AG08396 (cell line): ENCODE results near the gene RXRA.

Source experiments
- DNase-seq: peaks from one replicate; pipeline ENCODE4 v3.0.0; 2012; ENCODE audit warnings: low spot score, mixed read lengths

RXRA gene

DNA sequence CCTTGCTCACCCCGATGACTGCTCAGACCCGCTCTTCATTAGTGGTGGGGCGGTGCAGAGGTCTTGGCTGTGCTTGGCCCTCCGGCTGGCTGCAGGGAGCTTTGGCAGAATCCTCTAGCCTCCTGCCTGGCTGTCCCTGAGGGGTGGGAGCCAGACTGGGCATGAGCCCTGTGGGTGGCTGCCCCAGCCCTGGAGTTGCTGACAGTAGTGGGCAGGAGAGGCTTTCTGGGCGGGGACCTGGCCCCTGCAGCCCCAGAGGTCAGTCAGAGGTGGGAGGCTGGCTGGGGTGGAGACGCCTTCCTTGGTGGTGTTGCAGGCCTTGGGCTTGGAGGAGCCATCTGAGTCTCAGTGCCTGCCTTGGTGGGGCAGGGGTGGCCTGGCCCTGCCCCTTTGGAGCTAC is 146.0 kb downstream of the RXRA start:
- no peak for DNase-seq

DNA sequence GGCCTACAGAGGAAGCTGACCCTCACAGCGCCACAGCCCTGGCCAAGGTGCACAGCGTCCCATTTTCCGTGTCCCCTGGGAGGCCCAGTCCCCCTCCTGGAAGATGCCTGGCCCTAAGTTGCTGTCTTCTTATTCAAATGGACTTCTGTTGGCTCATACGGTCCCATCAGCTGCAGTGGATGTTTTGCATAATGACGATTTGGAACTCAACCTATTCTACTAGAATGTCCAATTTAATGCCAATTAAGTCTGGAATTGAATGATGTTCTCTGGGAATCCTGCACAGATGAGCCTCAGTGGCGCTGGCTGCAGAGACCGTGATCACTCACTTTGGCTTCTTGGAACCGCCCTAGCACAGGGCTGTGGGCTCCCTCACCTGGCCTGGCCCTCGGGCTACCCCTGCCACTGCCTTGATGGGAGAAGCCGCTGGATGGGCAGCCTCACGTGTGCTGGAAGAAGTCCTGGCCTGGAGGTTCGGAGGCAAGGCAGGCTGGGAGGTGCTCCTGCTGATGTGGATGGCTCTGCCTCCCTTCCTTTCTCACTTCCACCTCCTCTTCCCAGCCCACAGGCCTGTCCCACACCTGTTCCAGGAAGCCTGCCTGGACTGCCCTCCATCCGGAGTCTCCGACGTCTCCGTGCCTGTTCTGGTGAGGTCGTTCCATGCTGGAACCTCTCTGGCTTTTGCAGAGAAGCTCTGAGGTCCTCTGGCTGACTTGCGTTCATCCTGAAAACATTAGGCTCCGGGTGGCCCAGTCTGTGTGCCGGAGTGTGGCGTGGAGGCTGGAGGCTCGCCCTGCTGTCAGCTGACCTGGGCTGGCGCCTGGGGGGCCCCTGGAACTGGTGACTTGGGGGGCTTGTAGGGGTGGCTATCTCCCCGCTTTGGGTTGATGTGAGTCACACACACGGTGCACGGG is 147.1 kb downstream of the RXRA start:
- no peak for DNase-seq

DNA sequence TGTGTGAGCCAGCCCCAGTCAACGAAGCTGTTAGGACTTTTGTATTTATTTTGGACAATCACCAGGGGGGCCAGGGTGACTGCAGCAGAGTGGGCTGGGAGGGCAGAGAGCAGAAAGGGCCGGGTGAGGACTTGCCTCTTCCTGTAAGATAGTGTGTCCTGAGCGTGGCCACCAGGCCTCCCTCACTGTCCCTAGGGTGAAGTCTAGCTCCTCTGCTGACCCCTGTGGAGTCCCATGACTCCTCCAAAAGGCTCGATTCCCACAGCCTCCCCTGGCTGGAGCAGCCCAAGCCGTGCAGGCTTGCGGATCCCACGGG is 147.8 kb downstream of the RXRA start:
- peak; percentile 62 for DNase-seq

DNA sequence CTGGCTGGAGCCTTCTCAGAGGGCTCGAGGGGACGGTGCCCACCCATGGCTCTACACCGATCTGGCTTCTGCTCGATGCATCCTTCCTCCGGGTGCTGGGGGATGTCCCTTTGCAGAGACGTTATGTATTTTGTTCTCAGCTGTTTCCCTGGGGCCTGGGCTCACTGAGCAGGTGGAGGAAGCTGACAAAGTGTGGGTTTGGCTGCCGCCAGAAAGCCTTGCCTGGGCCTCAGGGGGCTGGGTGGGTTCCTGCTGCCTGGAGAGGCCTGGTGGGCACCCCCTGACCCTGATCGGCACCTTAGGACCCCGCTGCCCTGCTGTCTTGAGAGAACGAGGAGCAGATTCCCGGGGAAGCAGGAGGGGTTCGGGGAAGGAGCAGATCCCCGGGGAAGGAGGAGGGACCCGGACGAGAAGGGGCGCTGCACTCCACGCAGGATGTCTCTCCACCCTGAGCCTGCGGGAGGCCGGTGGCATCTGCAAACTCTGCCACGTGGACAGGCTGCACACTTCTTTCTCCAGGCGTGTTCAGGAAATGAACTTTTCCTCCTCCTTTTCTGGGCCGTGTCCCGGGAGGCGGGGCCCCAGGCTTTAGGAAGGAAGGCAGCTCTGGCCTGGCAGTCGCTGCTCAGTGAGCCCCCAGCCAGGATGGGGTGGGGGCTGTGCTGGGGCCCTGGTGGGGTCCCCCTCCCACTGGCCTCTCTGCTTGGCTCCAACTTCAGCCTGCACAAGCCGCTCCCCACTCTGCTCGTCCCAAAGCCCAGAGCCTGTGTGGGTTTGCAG is 148.9 kb downstream of the RXRA start:
- peak; percentile 85 for DNase-seq

GRCh38 chr9:134476272-134476941 is 150.2 kb downstream of the RXRA start:
- no peak for DNase-seq

GRCh38 chr9:134476942-134477335 is 150.7 kb downstream of the RXRA start:
- no peak for DNase-seq

DNA sequence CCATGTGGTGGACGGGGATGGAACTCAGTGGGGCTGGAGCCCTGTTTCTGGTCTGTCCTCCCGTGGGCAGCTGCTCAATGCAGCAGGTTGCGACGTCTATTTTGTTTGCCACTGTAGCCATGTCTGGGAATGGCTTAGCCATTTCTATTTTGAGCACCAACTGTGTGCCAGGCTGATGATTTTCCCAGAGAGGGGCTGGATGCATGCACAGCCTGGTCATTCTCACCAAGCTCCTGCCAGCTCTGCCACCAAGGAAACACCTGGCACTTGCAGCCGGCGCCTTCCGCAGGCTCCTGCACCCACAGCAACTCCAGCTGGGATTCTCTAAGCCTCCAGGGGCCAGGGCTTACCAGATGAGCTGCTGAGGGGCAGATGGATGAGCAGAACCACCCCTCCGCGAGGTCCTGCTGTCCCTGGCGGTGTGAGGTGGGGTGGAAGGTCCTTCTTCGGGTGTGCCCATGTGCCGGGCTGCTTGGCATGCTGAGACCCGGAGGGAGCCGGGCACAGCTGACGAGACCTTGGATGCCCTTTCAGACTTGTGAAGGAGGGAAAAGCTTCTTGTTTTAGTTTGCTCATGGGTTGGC is 151.2 kb downstream of the RXRA start:
- DNase-seq = no peak

GRCh38 chr9:134477927-134478326 is 151.7 kb downstream of the RXRA start:
- DNase-seq = no peak

DNA sequence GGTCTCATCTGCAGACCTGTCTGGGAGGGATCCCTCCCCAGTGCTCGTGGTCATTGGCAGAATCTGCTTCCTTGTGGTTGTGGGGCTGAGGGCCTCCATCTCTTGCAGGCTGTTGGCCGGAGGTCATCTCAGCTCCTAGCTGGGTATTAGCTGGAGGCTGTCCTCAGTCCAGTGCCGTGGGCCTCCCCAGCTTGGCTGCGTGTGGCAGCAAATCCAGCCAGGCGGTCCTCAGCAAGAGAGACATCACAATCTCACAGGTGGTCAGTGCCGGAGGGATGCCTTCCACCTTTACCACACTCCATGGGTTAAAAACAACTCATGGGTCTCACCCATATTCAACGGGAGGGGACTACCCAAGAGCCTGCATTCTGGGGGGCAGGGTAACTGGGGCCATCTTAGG is 155.5 kb downstream of the RXRA start:
- DNase-seq = no peak

GRCh38 chr9:134482226-134482625 is 156.0 kb downstream of the RXRA start:
- no peak for DNase-seq

GRCh38 chr9:134483361-134484184 is 157.3 kb downstream of the RXRA start:
- DNase-seq = no peak

GRCh38 chr9:134484479-134484878 is 158.2 kb downstream of the RXRA start:
- no peak for DNase-seq

- DNase-seq = no peak
Observed at GRCh38 chr9:134485653-134486052, 159.4 kb downstream of the RXRA start.

- no peak for DNase-seq
Observed at GRCh38 chr9:134486143-134486591, 159.9 kb downstream of the RXRA start.

- no peak for DNase-seq
Observed at GRCh38 chr9:134486596-134486995, 160.3 kb downstream of the RXRA start.
